Fibroblast of mammary gland (primary cell): ENCODE results near the gene ISL2.

ENCODE experiments used
- DNase-seq: peaks from one replicate; pipeline ENCODE4 v3.0.0-alpha.2; 2010; ENCODE audit warnings: low read depth
- H3K4me3 ChIP-seq: 2 replicates; pipeline ENCODE4 v1.5.1; 2011; ENCODE audit warnings: low read depth, mild to moderate bottlenecking, low read length, moderate library complexity; ENCODE audit not compliant: control insufficient read depth
- TF ChIP-seq, protein P1 (sequence below): conservative IDR thresholded peaks from 2 replicates; pipeline ENCODE4 v1.5.1; 2011; ENCODE audit warnings: low read depth, low read length, inconsistent platforms; ENCODE audit not compliant: control insufficient read depth, insufficient read depth

Gene ISL2

DNA sequence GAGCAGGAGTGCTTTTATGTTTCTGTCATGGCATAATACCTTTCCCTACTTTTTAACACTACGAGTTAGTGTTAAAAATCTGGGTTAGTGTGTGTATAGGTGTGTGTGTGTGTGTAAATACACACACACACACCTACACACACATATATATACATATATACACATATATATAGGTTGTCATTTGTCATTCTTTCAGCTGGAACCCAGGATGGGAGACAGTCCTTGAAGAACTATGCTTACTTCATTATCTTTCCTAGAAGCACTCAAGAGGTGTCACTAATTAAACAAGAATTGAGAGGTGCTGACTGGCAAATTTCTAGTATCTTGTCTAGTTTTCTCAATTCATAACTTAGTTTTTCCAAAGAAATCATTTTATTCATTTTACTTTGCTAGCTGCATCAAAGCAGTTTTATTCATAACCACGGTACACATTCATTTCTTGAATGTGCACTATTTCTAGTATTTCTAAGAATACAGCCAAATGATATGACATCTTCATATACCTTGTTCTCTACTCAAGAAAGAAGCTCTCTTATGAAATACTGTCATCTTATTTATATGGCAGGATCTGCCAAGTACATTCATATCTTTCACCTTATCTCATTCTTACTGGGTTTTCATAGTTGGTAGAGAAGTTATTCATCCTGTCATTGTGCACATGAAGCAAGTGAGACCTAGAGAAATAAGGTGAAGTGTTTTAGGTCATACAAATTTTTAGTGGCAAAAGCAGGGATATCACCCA lies 46.6 kb downstream of the ISL2 start:
- TF ChIP-seq, protein P1, sequence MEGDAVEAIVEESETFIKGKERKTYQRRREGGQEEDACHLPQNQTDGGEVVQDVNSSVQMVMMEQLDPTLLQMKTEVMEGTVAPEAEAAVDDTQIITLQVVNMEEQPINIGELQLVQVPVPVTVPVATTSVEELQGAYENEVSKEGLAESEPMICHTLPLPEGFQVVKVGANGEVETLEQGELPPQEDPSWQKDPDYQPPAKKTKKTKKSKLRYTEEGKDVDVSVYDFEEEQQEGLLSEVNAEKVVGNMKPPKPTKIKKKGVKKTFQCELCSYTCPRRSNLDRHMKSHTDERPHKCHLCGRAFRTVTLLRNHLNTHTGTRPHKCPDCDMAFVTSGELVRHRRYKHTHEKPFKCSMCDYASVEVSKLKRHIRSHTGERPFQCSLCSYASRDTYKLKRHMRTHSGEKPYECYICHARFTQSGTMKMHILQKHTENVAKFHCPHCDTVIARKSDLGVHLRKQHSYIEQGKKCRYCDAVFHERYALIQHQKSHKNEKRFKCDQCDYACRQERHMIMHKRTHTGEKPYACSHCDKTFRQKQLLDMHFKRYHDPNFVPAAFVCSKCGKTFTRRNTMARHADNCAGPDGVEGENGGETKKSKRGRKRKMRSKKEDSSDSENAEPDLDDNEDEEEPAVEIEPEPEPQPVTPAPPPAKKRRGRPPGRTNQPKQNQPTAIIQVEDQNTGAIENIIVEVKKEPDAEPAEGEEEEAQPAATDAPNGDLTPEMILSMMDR: no peak
- no peak for DNase-seq
- H3K4me3 ChIP-seq: no peak overlapping the region

DNA sequence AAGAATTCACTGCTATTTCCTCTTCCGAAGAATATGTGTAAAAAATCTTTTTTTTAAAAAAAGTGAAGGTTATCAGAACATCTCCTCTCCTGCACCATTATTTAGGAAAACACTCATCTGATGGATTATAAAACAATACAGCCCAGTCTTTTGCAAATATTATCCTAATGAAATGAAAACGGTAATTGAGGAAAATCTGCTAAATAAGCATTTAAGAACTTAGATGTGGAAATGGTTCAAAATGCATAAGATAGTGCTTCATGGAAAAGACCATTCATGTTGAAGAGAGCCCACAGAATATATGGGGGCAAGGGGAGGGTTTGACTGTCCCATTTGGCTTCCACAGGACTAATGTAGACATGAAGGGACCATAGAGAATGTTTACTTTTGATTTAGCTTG lies 47.8 kb downstream of the ISL2 start:
- TF ChIP-seq, protein P1: no peak
- no peak overlapping the region for H3K4me3 ChIP-seq
- no peak for DNase-seq

DNA sequence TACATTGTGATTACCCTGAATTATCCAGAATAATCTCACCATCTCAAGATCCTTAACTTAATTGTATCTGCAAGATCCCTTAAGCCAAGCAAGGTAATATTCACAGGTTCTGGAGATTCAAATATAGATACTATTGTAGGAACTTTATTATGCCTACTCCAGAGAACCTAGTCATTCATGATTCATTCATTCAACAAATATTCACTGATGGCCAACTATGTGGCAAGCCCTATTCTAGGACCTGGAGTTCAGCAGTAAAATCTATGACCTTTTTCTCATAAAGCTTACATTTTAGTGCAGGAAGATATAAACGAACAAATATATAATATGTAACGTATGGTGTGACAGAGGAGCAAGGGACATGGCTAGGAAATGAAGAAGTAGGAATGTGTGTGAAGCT lies 49.6 kb downstream of the ISL2 start:
- TF ChIP-seq, protein P1: no peak
- H3K4me3 ChIP-seq: no peak overlapping the region

DNA sequence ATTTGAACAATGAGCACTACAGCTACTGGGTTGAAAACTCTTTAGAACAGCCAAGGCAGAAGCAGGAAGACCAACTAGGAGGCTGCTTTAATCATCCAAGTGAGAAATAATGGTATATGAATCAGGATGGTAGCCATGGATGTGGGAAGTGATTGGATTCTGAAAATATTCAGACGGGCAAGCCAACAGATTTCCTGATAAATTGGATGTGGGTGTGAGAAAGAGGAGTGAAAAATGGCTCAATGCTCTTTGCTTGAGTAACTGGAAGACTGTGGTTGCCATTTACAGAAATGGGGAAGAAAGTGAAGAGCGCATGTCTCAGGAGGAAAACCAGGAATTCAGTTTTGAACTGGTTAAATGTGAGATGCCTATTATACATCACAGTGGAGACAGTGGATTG lies 50.4 kb downstream of the ISL2 start:
- TF ChIP-seq, protein P1: no peak
- DNase-seq: no peak
- H3K4me3 ChIP-seq: no peak overlapping the region

More for the DNA sequence above, 49.6 kb downstream of the ISL2 start:
- DNase-seq: no peak

DNA sequence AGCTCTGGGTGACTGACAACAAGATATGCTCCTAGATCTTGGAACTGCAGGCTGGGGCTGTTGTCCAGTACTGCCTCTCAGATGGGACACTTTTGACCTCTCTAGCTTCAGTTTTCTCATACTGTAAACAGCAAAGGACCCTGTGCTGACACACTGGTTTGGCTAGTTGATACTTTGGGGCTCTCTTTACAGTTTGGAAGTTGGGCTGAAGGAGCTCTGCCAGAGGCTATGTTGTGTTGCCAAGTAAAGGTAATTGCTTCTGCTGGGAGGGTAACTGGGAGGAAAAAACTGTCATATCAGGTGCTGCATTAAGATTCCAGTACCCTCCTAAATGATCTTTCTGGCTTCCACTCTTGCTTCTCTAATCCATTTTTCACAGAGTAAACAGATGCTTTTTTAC lies 54.0 kb downstream of the ISL2 start:
- TF ChIP-seq, protein P1: no peak
- H3K4me3 ChIP-seq: no peak overlapping the region
- DNase-seq: no peak

DNA sequence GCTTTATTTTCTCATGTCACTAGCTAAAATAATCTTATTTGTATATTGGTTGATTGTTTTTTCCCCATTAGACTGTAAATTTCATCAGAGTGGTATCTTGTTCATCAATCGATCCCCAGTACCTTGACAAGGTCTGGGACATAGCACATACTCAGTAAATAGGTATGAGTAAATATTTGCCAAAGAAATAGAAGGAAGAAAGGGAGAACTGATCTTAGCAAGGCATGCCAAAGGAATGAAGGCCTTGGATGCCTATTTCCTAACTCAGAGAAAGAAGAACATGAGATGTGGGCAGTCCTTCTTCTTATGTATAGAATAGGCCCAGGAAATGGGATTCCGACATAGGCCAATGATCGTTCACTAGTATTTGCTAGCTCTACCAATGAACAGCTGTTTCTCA lies 54.7 kb downstream of the ISL2 start:
- H3K4me3 ChIP-seq: no peak overlapping the region
- TF ChIP-seq, protein P1: no peak
- no peak for DNase-seq
